SK-N-SH treated with all-trans-retinoic acid at 6 μM for 48 hours (cell line): ENCODE measurements around the gene PRCC.
A peak's percentile ranks its signal among the peaks of the same experiment; 100 is the strongest.

Experiments used
- ATAC-seq: fragments of 200-7000 bp; cut with Tn5 transposase; 3 replicates; pipeline ENCODE4 v1.9.1; 2020; ENCODE audit warnings: mild to moderate bottlenecking, moderate library complexity
- ARNTL ChIP-seq: fragments of 450-650 bp; formaldehyde crosslinking; IDR thresholded peaks from 2 replicates; pipeline ENCODE4 v1.5.0; 2020; ENCODE audit warnings: low read depth, mild to moderate bottlenecking, moderate library complexity, borderline replicate concordance
- CREB5 ChIP-seq: fragments of 250-450 bp; sonication (Bioruptor Pico); IDR thresholded peaks from 2 replicates; pipeline ENCODE4 v1.5.1; 2020; ENCODE audit warnings: low read depth, mild to moderate bottlenecking, moderate library complexity
- CSDC2 ChIP-seq: fragments of 250-450 bp; sonication (Bioruptor Pico); IDR thresholded peaks from 2 replicates; pipeline ENCODE4 v1.5.0; 2020; ENCODE audit warnings: mild to moderate bottlenecking, moderate library complexity
- OSR1 ChIP-seq: fragments of 250-450 bp; sonication (Bioruptor Pico); IDR thresholded peaks from 2 replicates; pipeline ENCODE4 v1.8.0; 2022; ENCODE audit warnings: moderate library complexity, mild to moderate bottlenecking, inconsistent platforms
- PATZ1 ChIP-seq: fragments of 250-450 bp; sonication (Bioruptor Pico); IDR thresholded peaks from 2 replicates; pipeline ENCODE4 v1.8.0; 2020; ENCODE audit warnings: mild to moderate bottlenecking, moderate library complexity, borderline replicate concordance
- PPARA ChIP-seq: fragments of 250-450 bp; sonication (Bioruptor Pico); IDR thresholded peaks from 2 replicates; pipeline ENCODE4 v1.5.0; 2020; ENCODE audit warnings: mild to moderate bottlenecking, borderline replicate concordance
- TCF4 ChIP-seq: fragments of 250-450 bp; sonication (Bioruptor Pico); IDR thresholded peaks from 2 replicates; pipeline ENCODE4 v1.8.0; 2021; ENCODE audit warnings: mild to moderate bottlenecking, moderate library complexity, borderline replicate concordance
- TOX ChIP-seq: fragments of 250-450 bp; sonication (Bioruptor Pico); IDR thresholded peaks from 2 replicates; pipeline ENCODE4 v1.8.0; 2021; ENCODE audit warnings: mild to moderate bottlenecking, moderate library complexity, borderline replicate concordance
- TSHZ2 ChIP-seq: fragments of 250-450 bp; sonication (Bioruptor Pico); IDR thresholded peaks from 2 replicates; pipeline ENCODE4 v1.5.0; 2020; ENCODE audit warnings: mild to moderate bottlenecking, moderate library complexity
- ZFP3 ChIP-seq: fragments of 250-450 bp; sonication (Bioruptor Pico); IDR thresholded peaks from 2 replicates; pipeline ENCODE4 v1.5.0; 2020; ENCODE audit warnings: mild to moderate bottlenecking, moderate library complexity
- ZFP30 ChIP-seq: fragments of 450-650 bp; formaldehyde crosslinking; IDR thresholded peaks from 2 replicates; pipeline ENCODE4 v1.5.0; 2022; ENCODE audit warnings: mild to moderate bottlenecking, moderate library complexity
- TF ChIP-seq, protein P1 (sequence below): fragments of 250-450 bp; sonication (Bioruptor Pico); IDR thresholded peaks from 2 replicates; pipeline ENCODE4 v1.5.1; 2021; ENCODE audit warnings: mild to moderate bottlenecking, moderate library complexity

Gene PRCC

DNA sequence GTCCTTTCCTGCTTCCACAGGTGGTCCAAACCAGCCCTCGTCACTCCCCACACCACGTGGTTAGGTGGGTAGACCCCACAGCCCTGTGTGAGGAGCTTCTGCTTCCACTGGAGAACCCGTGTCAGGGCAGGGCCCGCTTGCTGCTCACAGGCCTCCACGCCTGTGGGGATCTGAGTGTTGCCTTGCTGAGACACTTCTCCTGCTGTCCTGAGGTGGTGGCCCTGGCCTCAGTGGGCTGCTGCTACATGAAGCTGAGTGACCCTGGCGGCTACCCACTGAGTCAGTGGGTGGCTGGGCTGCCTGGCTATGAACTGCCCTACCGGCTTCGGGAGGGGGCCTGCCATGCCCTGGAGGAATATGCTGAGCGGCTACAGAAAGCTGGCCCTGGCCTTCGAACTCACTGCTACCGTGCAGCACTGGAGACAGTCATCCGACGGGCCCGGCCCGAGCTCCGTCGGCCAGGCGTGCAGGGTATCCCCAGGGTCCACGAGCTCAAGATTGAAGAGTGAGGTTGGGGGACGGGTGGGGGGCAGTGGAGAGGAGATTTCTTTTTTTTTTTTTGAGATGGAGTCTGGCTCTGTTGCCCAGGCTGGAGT lies 33.2 kb upstream of the PRCC start (continued):
- no peak for TF ChIP-seq TSHZ2 (CRISPR knock-in tag)
- TF ChIP-seq OSR1: no peak
- TF ChIP-seq PPARA (CRISPR knock-in tag): no peak
- TF ChIP-seq, protein P1, sequence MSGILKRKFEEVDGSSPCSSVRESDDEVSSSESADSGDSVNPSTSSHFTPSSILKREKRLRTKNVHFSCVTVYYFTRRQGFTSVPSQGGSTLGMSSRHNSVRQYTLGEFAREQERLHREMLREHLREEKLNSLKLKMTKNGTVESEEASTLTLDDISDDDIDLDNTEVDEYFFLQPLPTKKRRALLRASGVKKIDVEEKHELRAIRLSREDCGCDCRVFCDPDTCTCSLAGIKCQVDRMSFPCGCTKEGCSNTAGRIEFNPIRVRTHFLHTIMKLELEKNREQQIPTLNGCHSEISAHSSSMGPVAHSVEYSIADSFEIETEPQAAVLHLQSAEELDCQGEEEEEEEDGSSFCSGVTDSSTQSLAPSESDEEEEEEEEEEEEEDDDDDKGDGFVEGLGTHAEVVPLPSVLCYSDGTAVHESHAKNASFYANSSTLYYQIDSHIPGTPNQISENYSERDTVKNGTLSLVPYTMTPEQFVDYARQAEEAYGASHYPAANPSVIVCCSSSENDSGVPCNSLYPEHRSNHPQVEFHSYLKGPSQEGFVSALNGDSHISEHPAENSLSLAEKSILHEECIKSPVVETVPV (CRISPR knock-in tag): no peak
- TF ChIP-seq, all 23 proteins: peak for 0

DNA sequence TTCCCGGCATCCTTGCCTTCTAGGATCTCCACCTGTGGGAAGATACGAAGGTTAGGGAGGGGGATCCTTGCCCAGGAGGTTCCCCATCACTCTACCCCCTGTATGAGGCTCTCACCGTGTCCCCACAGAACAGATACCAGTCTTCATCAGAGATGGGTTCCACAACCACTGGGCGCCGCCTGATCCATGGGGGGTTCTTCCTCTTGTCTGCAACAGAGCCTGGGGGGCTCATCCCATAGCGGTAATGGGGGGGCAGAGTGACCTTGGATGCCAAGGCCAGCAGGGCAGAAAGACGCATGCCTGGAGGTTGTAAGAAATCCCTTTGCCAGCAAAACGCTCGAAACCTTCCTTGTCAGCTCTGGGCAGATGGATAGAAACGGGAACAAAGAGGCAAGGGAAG lies 28.9 kb upstream of the PRCC start:
- TF ChIP-seq TOX (CRISPR knock-in tag): no peak
- no peak for ATAC-seq

DNA sequence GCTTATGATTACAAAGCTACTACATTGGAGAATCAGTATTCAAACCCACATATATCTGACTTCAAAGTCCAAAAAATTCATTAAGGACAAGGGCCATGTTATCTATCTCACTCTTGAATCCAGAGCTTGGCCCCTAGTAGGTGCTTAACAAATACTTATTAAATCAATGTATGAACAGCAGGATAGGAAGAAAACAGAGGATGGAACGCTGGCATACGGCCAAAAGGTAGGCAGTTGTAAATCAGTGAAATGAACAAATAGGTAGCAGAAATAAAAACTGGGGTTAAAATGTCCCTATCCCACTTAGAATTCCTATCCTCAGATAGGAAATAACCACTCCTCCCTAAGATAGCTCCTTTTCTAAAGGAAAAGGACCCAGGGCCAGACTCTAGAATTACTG lies 28.4 kb upstream of the PRCC start:
- ATAC-seq: no peak
- no peak for TF ChIP-seq CREB5 (CRISPR knock-in tag)
- no peak for TF ChIP-seq CSDC2 (CRISPR knock-in tag)

- peak; percentile 42 for ATAC-seq
- TF ChIP-seq, protein P1 (CRISPR knock-in tag): no peak
- TF ChIP-seq TCF4 (CRISPR knock-in tag): no peak
- TF ChIP-seq ZFP30: no peak
- no peak for TF ChIP-seq ARNTL (CRISPR knock-in tag)
Observed at GRCh38 chr1:156740237-156740740, 27.0 kb upstream of the PRCC start.

GRCh38 chr1:156740741-156741480 lies 26.4 kb upstream of the PRCC start, which contains the start of gene MRPL24:
Gene MRPL24, minus strand, starts transcription at chr1:156741088. Its CDS starts 2,384 bp downstream, at chr1:156738704.
- TF ChIP-seq ZFP3 (CRISPR knock-in tag) (no peak), TOX (CRISPR knock-in tag) (no peak), TCF4 (CRISPR knock-in tag) (no peak), CSDC2 (CRISPR knock-in tag) (no peak), TSHZ2 (CRISPR knock-in tag) (no peak), PPARA (CRISPR knock-in tag) (no peak), PATZ1 (CRISPR knock-in tag) (no peak)
- TF ChIP-seq, all 23 proteins: peak for 0
- peak; percentile 93 for ATAC-seq
